ENCODE data around the gene GIMAP8. TPM values are rescaled to one million over a fixed set of nuclear protein-coding genes. Genes with fewer than 3 reads are reported as not detected.
"Not testable (repeated sequence)": the region's sequence is repeated elsewhere in the genome, so short reads cannot be mapped to it uniquely, and the experiment has no call there.

Gene GIMAP8
- total RNA-seq, 1 experiment from 2014 or later = not detected

DNA sequence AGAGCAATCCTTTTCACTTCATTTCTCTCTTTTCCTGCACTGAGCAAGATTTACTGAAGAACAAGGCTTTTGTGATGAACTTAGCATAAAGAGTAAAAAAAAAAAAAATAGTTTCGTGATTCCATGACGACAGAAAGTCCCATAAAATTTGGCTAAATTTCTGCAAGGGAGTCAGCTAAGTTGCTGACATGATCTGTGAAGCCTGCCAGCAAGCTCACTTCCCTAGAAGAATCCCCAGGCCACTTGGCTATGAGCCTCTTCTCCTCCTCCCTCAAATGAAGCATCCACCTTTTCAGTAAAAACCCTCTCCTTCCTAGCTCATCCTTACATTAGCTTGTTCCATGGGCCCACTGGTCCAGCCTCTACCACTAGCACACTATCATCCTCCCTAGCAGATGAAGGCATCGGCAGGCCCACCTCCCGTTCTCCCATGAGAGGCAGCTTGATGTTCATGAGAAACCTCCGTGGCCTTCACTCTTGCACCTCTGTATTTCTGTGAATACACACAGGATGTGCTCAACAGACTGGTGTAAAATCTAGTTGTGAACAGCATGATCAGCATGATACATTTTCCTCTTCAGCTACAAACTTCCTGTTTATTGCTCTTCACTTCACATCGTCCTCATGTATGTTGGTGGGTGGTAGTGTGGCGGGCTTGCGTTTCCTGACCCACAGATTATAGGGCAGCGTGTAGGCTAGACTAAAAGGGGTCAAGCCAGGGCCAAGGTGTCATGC, 30.9 kb downstream of the GIMAP8 start:
- Histone ChIP-seq H3K36me3 (no peaks in the 10 kb centered on the region), H3K27ac (no peak overlapping the region), H3K9me3 (replicated peaks) (no peaks in the 10 kb centered on the region), H3K4me1 (no peaks in the 10 kb centered on the region), H3K27me3 (peaks cover 18% of the 10 kb centered on the region), H3K4me3 (no peak overlapping the region)
- no peak for DNase-seq

DNA sequence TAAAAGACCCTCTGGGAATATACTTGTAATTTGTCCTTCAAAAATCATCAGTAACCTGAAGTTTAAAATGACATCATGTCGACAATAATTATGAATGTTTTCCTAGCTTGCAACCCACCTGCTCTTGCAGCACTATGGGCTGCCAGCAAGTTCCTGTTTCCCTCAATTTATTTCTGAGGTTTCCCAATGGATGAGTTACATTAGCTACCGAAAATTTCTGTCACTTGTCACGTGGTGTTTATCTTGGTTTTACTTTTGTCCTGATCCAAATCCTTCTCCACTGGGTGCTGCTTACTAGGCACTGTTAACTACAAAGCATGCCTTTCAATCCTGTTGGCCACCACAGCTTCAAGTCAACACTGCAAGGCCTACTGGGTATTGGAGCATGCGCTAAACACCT, 31.5 kb downstream of the GIMAP8 start:
- Histone ChIP-seq H3K4me3 (no peak overlapping the region), H3K9me3 (replicated peaks) (no peaks in the 10 kb centered on the region), H3K27ac (no peak overlapping the region), H3K27me3 (peaks cover 19% of the 10 kb centered on the region), H3K4me1 (no peaks in the 10 kb centered on the region), H3K36me3 (no peaks in the 10 kb centered on the region)
- DNase-seq = no peak

GRCh38 chr7:150483514-150483913, 33.1 kb downstream of the GIMAP8 start:
- H3K27ac ChIP-seq; H3K36me3 ChIP-seq; H3K9me3 ChIP-seq (replicated peaks); H3K4me3 ChIP-seq; H3K4me1 ChIP-seq; DNase-seq: not testable (repeated sequence)
- peaks cover 11% of the 10 kb centered on the region for H3K27me3 ChIP-seq

GRCh38 chr7:150484071-150484470, 33.6 kb downstream of the GIMAP8 start:
- H3K9me3 ChIP-seq (replicated peaks); DNase-seq; H3K27me3 ChIP-seq; H3K36me3 ChIP-seq; H3K4me3 ChIP-seq; H3K4me1 ChIP-seq; H3K27ac ChIP-seq: not testable (repeated sequence)

DNA sequence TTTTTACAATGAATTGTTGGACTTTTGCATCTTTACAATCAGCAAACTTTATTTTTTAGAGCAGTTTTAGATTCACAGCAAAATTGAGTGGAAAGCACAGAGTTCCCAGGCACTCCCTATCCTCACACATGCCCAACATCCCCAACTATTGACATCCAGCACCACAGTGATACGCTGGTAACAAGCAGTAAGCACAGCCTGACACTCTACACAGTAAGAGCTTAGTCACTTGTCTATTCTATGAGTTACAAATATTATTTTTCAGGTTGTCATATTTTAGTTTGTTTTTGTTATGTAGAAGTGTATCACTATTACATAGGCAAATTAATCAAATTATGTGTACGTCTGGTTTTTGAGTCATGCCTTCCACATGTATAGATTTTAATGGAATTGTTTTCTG, 37.2 kb downstream of the GIMAP8 start:
- Histone ChIP-seq H3K27ac (no peak overlapping the region), H3K4me1 (no peaks in the 10 kb centered on the region), H3K4me3 (no peak overlapping the region), H3K9me3 (replicated peaks) (peaks cover 5% of the 10 kb centered on the region; the same call in 1 of the 2 replicates), H3K27me3 (peaks cover 5% of the 10 kb centered on the region), H3K36me3 (no peaks in the 10 kb centered on the region)
- DNase-seq = no peak

DNA sequence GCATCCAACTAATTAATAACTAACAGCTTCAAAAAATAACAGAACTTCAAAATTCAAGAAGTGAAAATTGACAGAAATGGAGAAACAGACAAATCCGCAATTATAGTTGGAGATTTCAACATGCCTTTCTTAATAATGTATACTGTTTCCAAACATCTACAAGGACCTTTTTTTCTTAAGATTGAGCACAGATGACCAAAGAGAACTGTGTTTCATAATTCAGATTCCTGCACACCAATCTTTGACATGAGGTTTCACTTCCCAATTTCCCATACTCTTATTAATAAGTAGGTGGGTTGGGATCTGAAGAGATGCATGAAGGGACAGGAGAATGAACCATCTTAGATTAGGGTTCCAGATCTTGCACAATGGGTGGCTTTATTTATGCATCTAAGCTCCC, 39.4 kb downstream of the GIMAP8 start:
- Histone ChIP-seq H3K27ac (no peak overlapping the region), H3K4me3 (no peak overlapping the region), H3K27me3 (peaks cover 5% of the 10 kb centered on the region), H3K9me3 (replicated peaks) (peaks cover 5% of the 10 kb centered on the region; the same call in 1 of the 2 replicates), H3K36me3 (no peaks in the 10 kb centered on the region), H3K4me1 (no peaks in the 10 kb centered on the region)
- DNase-seq = no peak

DNA sequence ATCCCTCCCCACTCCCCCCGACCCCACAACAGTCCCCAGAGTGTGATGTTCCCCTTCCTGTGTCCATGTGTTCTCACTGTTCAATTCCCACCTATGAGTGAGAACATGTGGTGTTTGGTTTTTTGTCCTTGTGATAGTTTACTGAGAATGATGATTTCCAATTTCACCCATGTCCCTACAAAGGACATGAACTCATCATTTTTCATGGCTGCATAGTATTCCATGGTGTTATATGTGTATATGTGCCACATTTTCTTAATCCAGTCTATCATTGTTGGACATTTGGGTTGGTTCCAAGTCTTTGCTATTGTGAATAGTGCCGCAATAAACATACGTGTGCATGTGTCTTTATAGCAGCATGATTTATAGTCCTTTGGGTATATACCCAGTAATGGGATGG, 43.0 kb downstream of the GIMAP8 start:
- not testable (repeated sequence) for H3K4me1 ChIP-seq, H3K27me3 ChIP-seq, DNase-seq, H3K27ac ChIP-seq, H3K4me3 ChIP-seq, H3K36me3 ChIP-seq
- H3K9me3 ChIP-seq (replicated peaks) = peaks cover 11% of the 10 kb centered on the region

DNA sequence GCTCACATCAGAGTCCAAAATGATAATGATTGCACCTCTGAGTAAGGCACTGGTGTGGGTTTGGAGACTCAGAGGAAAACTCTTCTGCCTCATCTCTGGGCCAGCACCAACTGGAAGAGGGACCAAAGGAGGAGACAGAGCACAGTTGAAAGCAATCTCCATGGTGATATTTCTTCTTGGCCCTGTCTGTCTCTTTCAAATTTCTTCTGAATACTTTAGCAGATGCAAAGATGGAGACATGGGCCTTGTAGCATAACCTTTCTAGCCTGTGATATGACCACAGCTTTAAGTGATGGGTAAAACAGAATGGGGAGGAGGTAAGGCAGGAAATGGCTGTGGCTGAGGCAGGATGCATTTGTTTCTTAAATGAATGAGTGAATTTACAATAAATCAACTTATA, 52.1 kb downstream of the GIMAP8 start:
- Histone ChIP-seq H3K9me3 (replicated peaks) (peaks cover 16% of the 10 kb centered on the region), H3K27me3 (no peaks in the 10 kb centered on the region), H3K27ac (no peak overlapping the region), H3K4me3 (no peak overlapping the region), H3K36me3 (no peaks in the 10 kb centered on the region), H3K4me1 (no peaks in the 10 kb centered on the region)
- DNase-seq = no peak

- DNase-seq = no peak
- no peaks in the 10 kb centered on the region for H3K27me3 ChIP-seq
- no peaks in the 10 kb centered on the region for H3K36me3 ChIP-seq
- H3K4me3 ChIP-seq = no peak overlapping the region
- peaks cover 14% of the 10 kb centered on the region for H3K9me3 ChIP-seq (replicated peaks)
- H3K27ac ChIP-seq = no peak overlapping the region
- H3K4me1 ChIP-seq = no peaks in the 10 kb centered on the region
Observed at GRCh38 chr7:150503155-150503554, 52.7 kb downstream of the GIMAP8 start.

DNA sequence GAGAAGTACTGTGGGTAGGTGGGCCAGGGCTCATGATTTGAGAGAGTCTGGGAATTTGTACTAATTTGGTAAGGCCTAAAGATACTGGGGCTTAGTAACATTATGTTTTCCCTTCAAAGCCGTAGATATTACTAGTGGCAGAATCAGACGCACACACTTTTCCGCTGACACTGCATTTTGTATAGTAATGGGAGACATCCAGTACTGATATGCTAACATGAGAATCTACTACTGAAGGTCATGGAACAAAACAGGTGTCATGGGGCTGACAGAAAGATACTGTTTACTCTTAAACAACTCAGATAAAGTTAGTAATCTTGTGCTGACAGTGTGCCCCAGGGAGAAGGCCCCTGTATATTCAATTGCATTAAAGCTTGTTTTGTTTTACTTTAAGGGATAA, 53.2 kb downstream of the GIMAP8 start:
- H3K4me1 ChIP-seq = no peaks in the 10 kb centered on the region
- DNase-seq = no peak

GRCh38 chr7:150507947-150508602, 57.6 kb downstream of the GIMAP8 start:
- no peaks in the 10 kb centered on the region for H3K4me1 ChIP-seq
- no peaks in the 10 kb centered on the region for H3K36me3 ChIP-seq
- H3K9me3 ChIP-seq (replicated peaks) = no peaks in the 10 kb centered on the region
- H3K27ac ChIP-seq = no peak overlapping the region
- H3K4me3 ChIP-seq = no peak overlapping the region
- 0 out of 2 replicates have a peak, but pooled peaks cover 4% of the 10 kb centered on the region for H3K27me3 ChIP-seq
- DNase-seq = no peak

More for the DNA sequence above, 53.2 kb downstream of the GIMAP8 start:
- H3K27ac ChIP-seq = no peak overlapping the region
- H3K4me3 ChIP-seq = no peak overlapping the region
- H3K36me3 ChIP-seq = no peaks in the 10 kb centered on the region
- peaks cover 12% of the 10 kb centered on the region for H3K9me3 ChIP-seq (replicated peaks)
- 0 out of 2 replicates have a peak, but pooled peaks cover 2% of the 10 kb centered on the region for H3K27me3 ChIP-seq

DNA sequence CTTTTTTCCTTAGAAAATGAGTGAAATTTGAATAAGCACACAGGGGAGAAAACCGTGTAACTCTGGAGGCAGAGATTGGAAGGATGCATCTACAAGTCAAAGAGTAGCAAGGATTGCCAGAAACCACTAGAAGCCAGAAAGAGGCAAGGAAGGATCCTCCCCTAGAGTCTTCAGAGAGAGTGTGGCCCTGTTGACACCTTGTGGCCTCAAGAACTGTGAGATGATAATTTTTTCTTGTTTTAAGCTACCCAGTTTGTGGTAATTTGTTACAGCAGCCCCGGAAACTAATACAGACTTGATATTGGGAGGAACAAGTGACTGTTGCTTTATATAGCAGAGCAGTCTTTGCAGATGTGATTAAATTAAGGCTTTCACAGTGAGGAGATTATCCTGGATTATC, 60.6 kb downstream of the GIMAP8 start:
- no peaks in the 10 kb centered on the region for H3K4me1 ChIP-seq
- H3K36me3 ChIP-seq = no peaks in the 10 kb centered on the region
- no peaks in the 10 kb centered on the region for H3K9me3 ChIP-seq (replicated peaks)
- peaks cover 7% of the 10 kb centered on the region; the same call in 1 of the 2 replicates for H3K27me3 ChIP-seq
- H3K27ac ChIP-seq = no peak overlapping the region
- H3K4me3 ChIP-seq = no peak overlapping the region
- DNase-seq = no peak

DNA sequence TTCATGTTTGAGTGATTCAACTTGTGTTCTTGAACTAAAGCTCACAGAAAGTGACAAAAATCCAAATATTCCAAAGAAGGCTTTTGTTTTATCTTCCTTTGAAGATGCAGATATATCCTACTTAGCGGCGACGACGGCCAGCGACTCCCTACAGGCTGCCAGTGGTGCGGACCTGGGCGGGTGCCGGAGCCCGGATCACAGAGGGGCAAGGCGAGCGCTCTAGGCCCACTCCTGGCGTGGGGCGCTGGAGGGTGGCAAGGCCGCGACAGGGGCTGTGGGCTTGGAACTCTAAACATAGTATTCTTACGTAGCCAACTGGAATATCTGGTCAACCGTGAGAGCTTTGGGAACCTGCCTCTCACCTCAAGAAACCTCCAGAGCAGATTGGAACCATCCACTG, 63.3 kb downstream of the GIMAP8 start:
- Histone ChIP-seq H3K27me3 (peaks cover 13% of the 10 kb centered on the region; the same call in 1 of the 2 replicates), H3K9me3 (replicated peaks) (no peaks in the 10 kb centered on the region), H3K27ac (no peak overlapping the region), H3K4me3 (no peak overlapping the region), H3K4me1 (no peaks in the 10 kb centered on the region), H3K36me3 (no peaks in the 10 kb centered on the region)
- DNase-seq = no peak

DNA sequence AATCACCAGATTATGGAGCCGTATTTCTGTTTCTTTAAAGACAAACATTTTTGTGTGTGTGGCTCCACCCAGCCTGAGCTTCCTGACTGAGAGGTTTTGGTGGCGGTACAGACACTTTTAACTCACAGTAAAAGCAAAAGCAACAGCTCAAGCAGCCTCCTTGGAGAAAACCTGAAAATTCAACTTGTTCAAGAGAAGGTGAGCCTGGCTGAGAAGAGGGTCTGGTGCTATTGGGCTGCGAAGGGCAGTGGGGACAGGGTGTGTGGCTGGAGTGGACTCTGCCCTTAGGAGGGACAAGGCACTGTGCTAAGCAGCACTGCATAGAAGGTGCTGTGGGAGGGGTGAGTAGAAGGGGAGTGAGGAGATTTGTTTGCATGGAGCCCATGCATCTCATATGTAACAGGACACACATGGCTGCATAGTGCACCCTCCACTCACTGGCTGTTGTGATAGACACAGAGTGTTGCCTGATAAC, 64.4 kb downstream of the GIMAP8 start, which contains the start of gene GIMAP7:
Gene GIMAP7, plus strand, starts transcription at position 125 of the 475 bp plus-strand sequence. CDS start 5,103 bp downstream, outside the sequence.
- no peak for DNase-seq
- Histone ChIP-seq H3K9me3 (replicated peaks) (no peaks in the 10 kb centered on the region), H3K27me3 (peaks cover 15% of the 10 kb centered on the region; the same call in 1 of the 2 replicates), H3K36me3 (no peaks in the 10 kb centered on the region), H3K4me3 (no peak within 1 kb of the TSS), H3K27ac (no peak within 1 kb of the TSS), H3K4me1 (no peaks in the 10 kb centered on the region)

Data from SJCRH30 (cell line).